ENCODE results near the gene PRKAG2.

Gene PRKAG2

GRCh38 chr7:151815419-151815818 lies 61.5 kb downstream of the PRKAG2 start:
- Histone ChIP-seq H3K36me3 (ENCODE audit: control insufficient read depth, insufficient read depth, low read length) (no peaks in the 10 kb centered on the region), H3K27ac (ENCODE audit: low read depth, low read length, severe bottlenecking) (no peak overlapping the region), H3K4me3 (ENCODE audit: extremely low read depth, insufficient read depth, low read length, poor library complexity, severe bottlenecking) (no peak overlapping the region), H3K9me3 (ENCODE audit: control insufficient read depth, low read length) (no peaks in the 10 kb centered on the region), H3K4me1 (ENCODE audit: control insufficient read depth, insufficient read depth, low read length, poor library complexity, severe bottlenecking) (peaks cover 9% of the 10 kb centered on the region)
- WGBS, 2 experiments (ENCODE audit: insufficient coverage in 2 of 2) = 73 to 78% methylated on average over 3 to 4 of the region's 5 CpGs

GRCh38 chr7:151814400-151815009 lies 62.4 kb downstream of the PRKAG2 start:
- H3K27ac ChIP-seq (ENCODE audit: low read depth, low read length, severe bottlenecking) = no peak overlapping the region
- no peak overlapping the region for H3K4me3 ChIP-seq (ENCODE audit: extremely low read depth, insufficient read depth, low read length, poor library complexity, severe bottlenecking)
- no peaks in the 10 kb centered on the region for H3K36me3 ChIP-seq (ENCODE audit: control insufficient read depth, insufficient read depth, low read length)
- H3K4me1 ChIP-seq (ENCODE audit: control insufficient read depth, insufficient read depth, low read length, poor library complexity, severe bottlenecking) = peaks cover 9% of the 10 kb centered on the region
- H3K9me3 ChIP-seq (ENCODE audit: control insufficient read depth, low read length) = no peaks in the 10 kb centered on the region
- 7 to 12% methylated on average over 14 to 17 of the region's 18 CpGs for WGBS, 2 experiments (ENCODE audit: insufficient coverage in 2 of 2)

DNA sequence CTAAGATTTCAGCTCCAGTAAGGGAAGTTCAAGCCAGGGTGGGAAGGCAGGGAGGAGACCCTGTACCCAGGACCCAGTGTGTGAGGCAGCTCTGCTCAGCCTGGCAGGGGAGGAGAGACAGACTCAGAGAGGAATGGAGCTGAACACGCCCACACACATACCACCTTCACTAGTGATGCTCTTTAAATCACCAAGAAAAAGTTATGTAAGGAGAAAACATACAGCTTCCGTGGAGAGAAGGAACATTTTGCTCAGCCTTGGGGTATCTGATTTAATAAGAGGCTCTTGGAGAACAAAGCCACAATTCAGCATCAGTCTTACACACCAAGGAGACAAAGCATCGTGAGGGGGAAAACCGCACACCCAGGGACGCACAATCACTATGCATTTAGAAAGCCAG lies 62.9 kb downstream of the PRKAG2 start:
- no peak overlapping the region for H3K27ac ChIP-seq (ENCODE audit: low read depth, low read length, severe bottlenecking)
- H3K4me1 ChIP-seq (ENCODE audit: control insufficient read depth, insufficient read depth, low read length, poor library complexity, severe bottlenecking) = peaks cover 9% of the 10 kb centered on the region
- H3K4me3 ChIP-seq (ENCODE audit: extremely low read depth, insufficient read depth, low read length, poor library complexity, severe bottlenecking) = no peak overlapping the region
- 11% methylated on average over 3 of the region's 5 CpGs; no CpG with 5 or more reads in 1 of the 2 experiments for WGBS, 2 experiments (ENCODE audit: insufficient coverage in 2 of 2)
- no peaks in the 10 kb centered on the region for H3K36me3 ChIP-seq (ENCODE audit: control insufficient read depth, insufficient read depth, low read length)
- no peaks in the 10 kb centered on the region for H3K9me3 ChIP-seq (ENCODE audit: control insufficient read depth, low read length)

DNA sequence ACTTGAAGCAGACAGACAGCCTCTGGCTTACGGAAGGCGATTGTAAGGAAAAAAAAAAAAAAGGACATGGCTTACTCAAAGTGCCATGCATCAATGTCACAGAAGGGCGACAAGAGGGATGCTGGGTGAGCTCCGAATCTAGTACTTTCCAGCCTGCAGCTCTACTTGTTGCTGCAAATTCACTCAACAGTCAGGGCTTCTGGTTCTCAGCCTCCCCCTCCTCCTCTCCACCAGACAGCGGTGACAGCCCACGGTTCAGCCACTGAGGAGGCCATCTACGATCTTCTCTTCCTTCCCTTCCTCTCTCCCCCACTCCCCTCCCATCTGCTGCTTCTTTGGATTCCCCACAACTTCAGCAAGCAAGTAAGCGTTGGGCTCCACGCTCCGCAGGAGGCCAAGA lies 63.5 kb downstream of the PRKAG2 start:
- no peak overlapping the region for H3K27ac ChIP-seq (ENCODE audit: low read depth, low read length, severe bottlenecking)
- H3K4me1 ChIP-seq (ENCODE audit: control insufficient read depth, insufficient read depth, low read length, poor library complexity, severe bottlenecking) = peaks cover 9% of the 10 kb centered on the region
- no peaks in the 10 kb centered on the region for H3K36me3 ChIP-seq (ENCODE audit: control insufficient read depth, insufficient read depth, low read length)
- no peak overlapping the region for H3K4me3 ChIP-seq (ENCODE audit: extremely low read depth, insufficient read depth, low read length, poor library complexity, severe bottlenecking)
- no peaks in the 10 kb centered on the region for H3K9me3 ChIP-seq (ENCODE audit: control insufficient read depth, low read length)
- WGBS, 2 experiments (ENCODE audit: insufficient coverage in 2 of 2) = 73 to 89% methylated on average over 3 to 6 of the region's 10 CpGs

DNA sequence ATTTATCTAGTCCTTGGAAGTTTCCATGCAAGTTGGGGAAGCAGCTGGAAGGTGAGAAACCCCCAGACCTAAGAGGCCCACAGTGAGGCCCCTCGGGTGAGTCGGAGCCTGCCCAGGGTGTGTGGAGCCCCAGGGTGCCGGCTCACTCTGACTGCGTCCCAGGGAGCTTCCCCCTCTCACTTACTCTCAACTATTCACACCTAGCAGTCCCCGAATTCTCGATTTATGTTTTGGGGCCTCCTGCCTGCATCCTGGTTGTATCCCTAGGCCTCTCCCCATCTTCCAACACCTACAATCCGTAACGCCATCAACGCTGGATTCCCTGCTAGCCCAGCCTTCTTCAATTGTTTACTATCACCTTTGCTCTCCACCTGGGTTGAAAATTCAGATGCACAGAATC lies 63.9 kb downstream of the PRKAG2 start:
- Histone ChIP-seq H3K4me3 (ENCODE audit: extremely low read depth, insufficient read depth, low read length, poor library complexity, severe bottlenecking) (no peak overlapping the region), H3K36me3 (ENCODE audit: control insufficient read depth, insufficient read depth, low read length) (no peaks in the 10 kb centered on the region), H3K4me1 (ENCODE audit: control insufficient read depth, insufficient read depth, low read length, poor library complexity, severe bottlenecking) (peaks cover 9% of the 10 kb centered on the region), H3K9me3 (ENCODE audit: control insufficient read depth, low read length) (no peaks in the 10 kb centered on the region), H3K27ac (ENCODE audit: low read depth, low read length, severe bottlenecking) (no peak overlapping the region)
- 87 to 88% methylated on average over 8 to 9 of the region's 9 CpGs for WGBS, 2 experiments (ENCODE audit: insufficient coverage in 2 of 2)

- H3K36me3 ChIP-seq (ENCODE audit: control insufficient read depth, insufficient read depth, low read length) = no peaks in the 10 kb centered on the region
- no peak overlapping the region for H3K4me3 ChIP-seq (ENCODE audit: extremely low read depth, insufficient read depth, low read length, poor library complexity, severe bottlenecking)
- H3K9me3 ChIP-seq (ENCODE audit: control insufficient read depth, low read length) = no peaks in the 10 kb centered on the region
- 91 to 93% methylated on average over 16 to 17 of the region's 17 CpGs for WGBS, 2 experiments (ENCODE audit: insufficient coverage in 2 of 2)
- H3K4me1 ChIP-seq (ENCODE audit: control insufficient read depth, insufficient read depth, low read length, poor library complexity, severe bottlenecking) = peaks cover 9% of the 10 kb centered on the region
- H3K27ac ChIP-seq (ENCODE audit: low read depth, low read length, severe bottlenecking) = no peak overlapping the region
Measured at GRCh38 chr7:151810441-151811232, 66.3 kb downstream of the PRKAG2 start.

DNA sequence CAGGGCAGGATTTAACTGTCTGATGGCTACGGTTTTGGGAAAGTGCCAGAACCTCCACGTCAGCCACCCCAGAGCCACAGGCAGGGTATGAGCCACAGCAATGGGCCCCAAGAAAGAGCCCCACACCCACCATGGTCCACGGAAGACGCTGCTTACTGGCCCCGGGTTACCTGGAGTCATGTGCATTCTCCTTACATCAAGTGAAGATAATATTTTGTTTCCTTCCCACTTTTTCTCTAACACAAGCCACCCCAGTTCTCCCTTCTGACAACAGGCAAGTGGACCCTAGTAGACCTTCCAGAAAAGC lies 67.1 kb downstream of the PRKAG2 start:
- Histone ChIP-seq H3K27ac (ENCODE audit: low read depth, low read length, severe bottlenecking) (no peak overlapping the region), H3K9me3 (ENCODE audit: control insufficient read depth, low read length) (no peaks in the 10 kb centered on the region), H3K4me3 (ENCODE audit: extremely low read depth, insufficient read depth, low read length, poor library complexity, severe bottlenecking) (no peak overlapping the region), H3K36me3 (ENCODE audit: control insufficient read depth, insufficient read depth, low read length) (no peaks in the 10 kb centered on the region), H3K4me1 (ENCODE audit: control insufficient read depth, insufficient read depth, low read length, poor library complexity, severe bottlenecking) (peaks cover 9% of the 10 kb centered on the region)
- WGBS, 2 experiments (ENCODE audit: insufficient coverage in 2 of 2) = 94 to 100% methylated on average over 2 to 5 of the region's 5 CpGs

DNA sequence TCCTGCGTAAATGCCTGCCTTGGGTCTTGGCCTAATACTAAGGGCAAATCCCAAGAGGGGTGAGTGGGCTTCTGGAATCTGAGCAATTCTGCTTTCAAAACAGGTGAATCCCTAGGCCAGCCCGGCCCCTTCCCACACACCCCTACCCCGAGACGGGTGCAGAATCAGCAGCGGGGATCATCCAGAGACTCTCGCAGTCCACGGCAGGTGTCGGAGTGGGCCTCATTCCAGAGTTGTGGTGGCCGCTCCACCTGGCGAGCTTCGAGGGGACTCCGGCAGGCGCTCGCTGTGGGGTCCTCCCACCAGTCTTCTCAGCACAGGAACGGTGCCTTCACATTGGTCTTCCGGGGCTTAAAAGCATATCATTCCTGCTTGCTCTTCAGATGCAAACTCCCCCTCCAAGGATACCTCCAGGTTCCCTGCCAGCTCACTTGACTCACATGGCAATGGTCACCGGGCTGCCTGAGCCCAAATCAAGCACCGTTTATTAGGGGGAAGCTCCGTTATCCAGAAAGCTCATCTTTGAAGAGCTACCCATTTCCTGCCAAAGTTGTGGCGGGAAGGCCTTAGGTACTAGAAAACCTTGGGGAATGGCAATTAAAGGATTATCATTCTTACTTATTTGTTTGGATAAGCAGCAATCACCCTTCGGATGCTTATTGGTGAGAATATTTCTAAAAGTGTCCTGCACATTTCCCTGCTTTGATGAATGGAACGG lies 67.6 kb downstream of the PRKAG2 start:
- no peak overlapping the region for H3K4me3 ChIP-seq (ENCODE audit: extremely low read depth, insufficient read depth, low read length, poor library complexity, severe bottlenecking)
- H3K4me1 ChIP-seq (ENCODE audit: control insufficient read depth, insufficient read depth, low read length, poor library complexity, severe bottlenecking) = peaks cover 9% of the 10 kb centered on the region
- H3K9me3 ChIP-seq (ENCODE audit: control insufficient read depth, low read length) = no peaks in the 10 kb centered on the region
- 91 to 94% methylated on average over 21 to 22 of the region's 22 CpGs for WGBS, 2 experiments (ENCODE audit: insufficient coverage in 2 of 2)
- no peaks in the 10 kb centered on the region for H3K36me3 ChIP-seq (ENCODE audit: control insufficient read depth, insufficient read depth, low read length)
- H3K27ac ChIP-seq (ENCODE audit: low read depth, low read length, severe bottlenecking) = no peak overlapping the region

DNA sequence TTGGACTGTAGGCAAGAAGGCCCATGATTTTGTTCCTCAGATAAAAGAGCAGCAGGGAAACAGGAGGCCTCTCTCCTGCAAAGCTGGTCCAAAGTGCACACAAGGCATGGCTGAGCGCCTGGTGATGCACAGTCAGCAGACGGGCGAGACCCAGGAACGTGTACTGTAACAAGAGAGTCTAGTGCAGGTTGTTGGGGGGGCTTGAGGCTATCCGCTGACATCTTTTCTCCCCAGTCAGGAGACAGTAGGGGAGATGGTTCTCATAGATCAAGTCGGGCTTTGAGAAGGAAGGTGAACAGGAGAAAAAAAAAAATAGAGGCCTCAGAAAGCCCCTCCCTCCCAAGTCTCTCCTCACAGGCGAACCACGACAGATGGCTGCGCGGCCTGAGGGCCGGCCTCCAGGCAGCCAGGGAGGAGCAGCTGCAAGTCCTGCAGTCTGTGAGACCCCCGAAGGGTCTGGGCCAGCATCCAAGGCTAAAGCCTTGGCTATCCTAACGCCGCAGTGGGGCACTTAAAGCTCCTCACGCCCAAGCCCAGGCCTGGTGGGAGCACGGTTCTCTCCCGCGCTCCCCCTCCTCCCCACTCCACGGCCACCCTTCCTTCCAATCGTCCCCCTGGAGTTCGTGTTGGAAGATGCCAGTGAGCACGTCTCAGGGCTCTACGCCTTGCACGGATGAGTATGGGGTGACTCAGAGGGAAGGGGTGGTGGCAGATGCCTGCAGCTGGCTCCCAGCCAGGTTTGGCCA lies 68.3 kb downstream of the PRKAG2 start:
- no peak overlapping the region for H3K4me3 ChIP-seq (ENCODE audit: extremely low read depth, insufficient read depth, low read length, poor library complexity, severe bottlenecking)
- H3K27ac ChIP-seq (ENCODE audit: low read depth, low read length, severe bottlenecking) = no peak overlapping the region
- no peaks in the 10 kb centered on the region for H3K36me3 ChIP-seq (ENCODE audit: control insufficient read depth, insufficient read depth, low read length)
- 94 to 97% methylated on average over 13 to 15 of the region's 24 CpGs for WGBS, 2 experiments (ENCODE audit: insufficient coverage in 2 of 2)
- peaks cover 5% of the 10 kb centered on the region for H3K4me1 ChIP-seq (ENCODE audit: control insufficient read depth, insufficient read depth, low read length, poor library complexity, severe bottlenecking)
- no peaks in the 10 kb centered on the region for H3K9me3 ChIP-seq (ENCODE audit: control insufficient read depth, low read length)

DNA sequence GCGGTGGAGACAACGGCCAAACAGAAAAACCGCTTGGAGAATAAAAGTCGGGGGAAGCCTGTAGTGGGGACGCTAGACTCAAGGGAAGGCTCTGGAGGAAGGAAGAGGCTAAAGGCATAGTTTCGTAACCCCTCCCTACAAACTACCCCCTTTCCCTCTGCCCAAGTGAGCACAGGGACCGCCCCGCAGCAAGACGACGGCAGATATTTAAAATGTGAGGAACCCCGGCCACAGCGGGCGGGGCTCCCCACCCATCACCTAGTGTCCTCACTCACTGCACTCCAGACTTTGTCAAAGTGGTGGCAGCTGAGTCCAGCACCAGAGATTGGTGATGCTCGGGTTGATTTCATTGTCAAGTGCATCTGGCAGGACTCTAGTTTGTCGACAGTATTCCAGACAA lies 69.1 kb downstream of the PRKAG2 start:
- H3K27ac ChIP-seq (ENCODE audit: low read depth, low read length, severe bottlenecking) = no peak overlapping the region
- H3K4me1 ChIP-seq (ENCODE audit: control insufficient read depth, insufficient read depth, low read length, poor library complexity, severe bottlenecking) = no peaks in the 10 kb centered on the region
- no peak overlapping the region for H3K4me3 ChIP-seq (ENCODE audit: extremely low read depth, insufficient read depth, low read length, poor library complexity, severe bottlenecking)
- no peaks in the 10 kb centered on the region for H3K36me3 ChIP-seq (ENCODE audit: control insufficient read depth, insufficient read depth, low read length)
- H3K9me3 ChIP-seq (ENCODE audit: control insufficient read depth, low read length) = no peaks in the 10 kb centered on the region
- 93% methylated on average over 9 to 11 of the region's 15 CpGs for WGBS, 2 experiments (ENCODE audit: insufficient coverage in 2 of 2)
